CD4-positive, alpha-beta T cell treated with Interleukin-21 for 1 hour (primary cell): ENCODE data around the gene MAPK7.

Experiments used
- DNase-seq: peaks from one replicate; pipeline ENCODE4 v3.0.0-alpha.2; 2020

MAPK7 gene

DNA sequence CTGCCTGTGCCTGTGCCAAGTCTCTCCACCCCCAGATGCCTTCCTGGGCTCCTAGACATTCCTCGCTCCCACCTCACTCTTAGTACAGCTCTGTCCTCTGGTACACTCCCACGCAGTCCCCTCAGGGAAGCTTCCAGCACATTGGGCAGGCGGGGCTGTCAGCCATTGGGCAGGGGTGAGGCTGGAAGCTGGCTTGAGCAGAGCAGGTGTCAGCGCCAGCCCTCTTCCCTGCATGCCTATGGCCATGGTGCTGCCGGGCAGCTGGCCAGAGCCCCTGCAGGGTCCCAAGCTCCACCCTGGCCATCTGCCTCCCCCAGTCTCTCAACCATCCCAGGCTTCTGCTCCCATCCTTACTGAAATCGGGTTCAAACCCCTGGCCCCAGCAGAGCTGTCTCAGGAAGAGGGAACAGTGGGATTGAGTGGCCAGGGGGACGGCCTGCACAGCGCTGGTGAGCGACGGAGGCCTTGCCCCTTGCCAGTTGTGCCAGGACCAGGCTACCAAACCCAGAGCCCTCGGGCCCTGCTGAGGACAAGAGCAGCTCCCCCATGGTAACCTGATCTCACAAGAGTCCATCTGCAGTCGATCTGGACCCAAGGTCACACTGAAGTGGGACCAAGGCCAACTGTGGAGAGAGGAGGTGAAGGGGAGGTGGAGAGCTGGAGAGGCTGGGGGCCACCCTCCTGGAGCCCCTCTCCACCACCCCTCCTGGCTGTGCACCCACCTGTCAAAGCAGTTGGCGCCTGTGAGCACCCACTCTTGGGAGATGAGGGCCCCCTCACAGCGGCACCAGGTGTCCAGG lies 13.4 kb upstream of the MAPK7 start:
- no peak for DNase-seq

DNA sequence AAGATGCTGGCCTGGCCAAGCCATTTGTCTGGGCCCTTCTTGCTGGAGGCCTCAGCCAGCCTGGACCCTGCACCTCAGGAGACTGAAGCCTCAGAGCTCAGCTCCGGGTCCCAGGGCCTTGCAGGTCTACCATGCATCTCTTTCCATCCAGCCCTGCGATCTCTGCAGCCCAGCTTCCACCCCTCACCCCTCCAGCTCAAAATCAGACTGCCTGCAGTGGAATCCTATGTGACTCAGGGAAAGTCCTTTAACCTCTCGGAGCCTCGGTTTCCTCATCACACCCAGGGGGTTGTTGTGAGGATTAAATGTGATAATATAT lies 12.8 kb upstream of the MAPK7 start:
- DNase-seq, result no peak

DNA sequence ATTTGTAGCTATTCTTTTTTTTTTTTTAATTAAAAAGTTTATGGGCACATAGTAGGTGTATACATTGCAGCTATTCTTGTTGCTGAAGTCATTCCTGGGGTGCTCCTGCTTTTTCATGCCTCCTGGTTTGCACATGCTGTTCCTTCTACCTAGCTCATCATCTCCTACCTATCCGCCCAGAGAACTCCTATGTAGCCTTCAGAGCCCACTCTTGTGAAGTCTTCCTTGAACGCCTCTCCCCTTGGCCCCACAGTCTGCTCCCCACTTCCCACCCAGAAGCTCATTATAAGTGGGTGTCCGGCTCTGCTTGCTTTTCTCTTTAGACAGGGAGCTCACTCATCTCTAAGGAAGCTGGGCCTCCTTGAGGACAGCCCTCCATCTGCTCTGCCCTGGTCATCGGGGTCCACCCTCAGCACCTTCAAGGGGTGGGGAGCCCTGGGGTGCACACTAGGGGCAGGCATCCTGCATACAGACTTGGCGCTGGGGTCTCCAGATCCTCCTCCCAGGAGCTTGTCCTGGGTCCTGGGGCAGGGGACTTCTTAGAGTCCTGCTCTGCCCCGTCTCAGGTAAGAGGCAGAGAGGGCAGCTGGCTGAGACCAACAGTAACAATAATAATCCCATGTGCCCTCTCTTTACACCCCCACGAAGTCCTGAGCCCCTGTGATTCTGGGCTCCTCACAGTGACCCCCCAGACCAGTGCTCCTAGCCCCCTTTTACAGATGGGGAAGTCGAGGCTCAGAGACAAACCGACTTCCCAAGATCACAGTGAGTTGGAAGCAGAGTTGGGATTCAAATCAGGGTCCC lies 12.3 kb upstream of the MAPK7 start:
- no peak for DNase-seq

DNA sequence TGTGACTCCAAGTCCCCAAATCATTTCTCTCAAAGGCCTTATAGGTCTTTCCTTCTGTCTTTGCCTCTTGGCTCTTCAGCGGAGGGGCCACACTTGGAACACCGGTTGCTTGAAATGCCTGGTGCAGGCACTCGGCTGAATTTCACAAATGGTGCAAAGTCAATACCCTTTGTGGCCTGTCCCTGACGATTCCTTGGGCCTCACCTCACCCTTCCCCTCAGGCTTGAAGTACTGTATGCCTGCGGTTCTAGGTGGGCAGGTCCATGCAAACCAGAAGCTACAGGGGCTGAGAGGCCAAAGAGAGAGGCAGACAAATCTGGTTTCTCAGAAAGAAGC lies 11.7 kb upstream of the MAPK7 start:
- no peak for DNase-seq

DNA sequence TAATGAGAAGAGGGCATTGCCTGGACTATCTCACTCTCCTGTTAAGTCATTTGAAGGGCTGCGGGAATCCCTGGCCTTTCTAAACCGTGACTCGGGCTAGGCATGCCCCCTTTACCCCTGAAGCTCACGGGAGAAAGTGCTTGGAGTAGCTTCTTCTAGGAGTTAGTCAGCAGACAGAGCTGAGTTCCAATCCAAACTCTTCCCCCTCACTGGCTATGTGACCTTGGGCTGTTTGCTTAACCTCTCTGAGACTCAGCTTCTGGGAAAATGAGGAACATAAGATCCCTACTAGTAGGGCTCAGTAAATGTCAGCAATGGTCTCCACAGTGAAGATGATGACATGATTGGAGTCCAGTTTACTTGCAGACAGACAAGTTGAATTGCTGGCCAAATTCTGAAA lies 10.1 kb upstream of the MAPK7 start:
- DNase-seq, result no peak

DNA sequence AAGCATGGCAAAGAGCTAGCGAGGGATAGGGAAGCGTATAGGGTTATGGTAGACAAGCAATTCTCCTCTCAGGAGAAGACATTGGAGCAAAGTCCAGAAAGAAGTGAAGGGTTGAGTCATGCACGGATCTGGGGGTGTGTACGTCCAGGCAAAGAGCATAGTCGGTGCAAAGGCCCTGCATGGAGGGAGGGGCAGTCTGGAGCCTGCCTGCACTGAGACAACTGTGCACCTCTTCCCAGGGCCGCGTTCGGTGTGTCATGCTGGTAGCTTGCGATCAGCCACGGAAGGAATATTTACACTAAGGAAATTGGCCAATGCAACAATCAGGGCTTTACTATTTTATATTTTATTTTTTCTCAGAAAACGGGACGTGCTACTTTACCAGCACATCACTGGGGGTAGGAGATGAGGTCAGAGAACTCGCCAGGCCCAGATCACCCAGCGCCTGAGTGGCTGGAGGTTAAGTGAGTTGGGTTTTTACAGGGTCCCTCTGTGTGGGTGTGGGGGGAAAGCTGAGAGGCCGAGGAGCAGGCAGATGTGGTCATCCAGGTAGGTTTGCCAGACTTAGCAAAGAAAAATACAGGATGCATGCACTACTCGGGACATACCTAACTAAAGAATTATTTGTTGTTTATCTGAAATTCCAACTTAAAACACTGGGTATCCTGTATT lies 9.1 kb upstream of the MAPK7 start:
- DNase-seq, result no peak

DNA sequence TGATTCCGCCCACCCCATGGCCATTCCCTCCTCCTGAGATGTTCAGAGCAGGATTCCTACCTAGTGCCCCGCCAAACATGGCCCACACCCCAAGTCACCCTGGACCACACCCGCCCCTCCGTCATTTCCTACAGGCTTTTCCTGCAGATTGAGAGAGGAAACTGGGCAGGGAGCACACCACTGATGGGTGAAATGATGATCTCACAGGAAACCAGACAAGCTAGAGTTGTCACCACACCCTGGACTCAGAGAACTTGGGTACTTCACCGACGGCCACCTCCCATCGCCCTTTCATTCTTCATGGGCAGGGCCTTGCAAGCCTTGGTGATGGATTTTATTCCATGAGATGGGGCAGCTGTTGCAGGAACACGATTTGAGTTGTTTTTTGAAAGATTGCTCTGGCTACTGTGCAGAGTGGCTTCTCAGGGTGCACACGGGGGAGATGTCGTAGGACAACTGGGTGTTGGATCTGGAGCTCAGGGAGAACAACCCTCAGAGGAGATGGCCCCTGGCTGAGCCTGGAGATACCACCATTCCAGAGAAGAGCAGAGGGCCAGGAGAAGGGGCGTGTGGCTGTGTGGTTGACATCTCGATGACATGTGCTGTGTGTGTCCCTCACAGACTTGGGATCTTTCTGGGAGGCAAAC lies 8.3 kb upstream of the MAPK7 start:
- peak; percentile 65 for DNase-seq

DNA sequence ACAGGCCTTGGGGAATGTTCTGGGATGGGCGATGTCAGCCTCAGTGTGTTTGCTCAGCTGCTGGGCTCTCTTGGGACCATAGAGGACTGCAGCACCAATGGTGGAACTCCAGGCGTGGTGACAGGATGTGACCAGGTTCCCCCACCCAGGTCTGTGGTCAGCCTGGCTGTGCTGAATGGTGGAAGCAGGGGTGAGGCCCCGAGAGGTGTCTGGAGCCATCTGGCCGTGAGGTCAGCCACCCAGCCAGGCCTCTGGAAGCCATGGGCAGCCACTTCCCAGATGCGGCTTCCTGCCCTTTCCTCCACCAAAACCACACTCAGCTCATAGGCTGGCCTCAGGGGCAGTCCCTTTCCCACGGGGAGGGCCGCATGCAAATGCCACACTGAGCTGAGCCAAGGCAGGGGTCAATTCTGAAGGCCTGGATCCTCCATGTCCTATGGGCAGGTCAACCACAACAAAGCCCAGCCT lies 7.8 kb upstream of the MAPK7 start:
- DNase-seq, result peak; percentile 44

DNA sequence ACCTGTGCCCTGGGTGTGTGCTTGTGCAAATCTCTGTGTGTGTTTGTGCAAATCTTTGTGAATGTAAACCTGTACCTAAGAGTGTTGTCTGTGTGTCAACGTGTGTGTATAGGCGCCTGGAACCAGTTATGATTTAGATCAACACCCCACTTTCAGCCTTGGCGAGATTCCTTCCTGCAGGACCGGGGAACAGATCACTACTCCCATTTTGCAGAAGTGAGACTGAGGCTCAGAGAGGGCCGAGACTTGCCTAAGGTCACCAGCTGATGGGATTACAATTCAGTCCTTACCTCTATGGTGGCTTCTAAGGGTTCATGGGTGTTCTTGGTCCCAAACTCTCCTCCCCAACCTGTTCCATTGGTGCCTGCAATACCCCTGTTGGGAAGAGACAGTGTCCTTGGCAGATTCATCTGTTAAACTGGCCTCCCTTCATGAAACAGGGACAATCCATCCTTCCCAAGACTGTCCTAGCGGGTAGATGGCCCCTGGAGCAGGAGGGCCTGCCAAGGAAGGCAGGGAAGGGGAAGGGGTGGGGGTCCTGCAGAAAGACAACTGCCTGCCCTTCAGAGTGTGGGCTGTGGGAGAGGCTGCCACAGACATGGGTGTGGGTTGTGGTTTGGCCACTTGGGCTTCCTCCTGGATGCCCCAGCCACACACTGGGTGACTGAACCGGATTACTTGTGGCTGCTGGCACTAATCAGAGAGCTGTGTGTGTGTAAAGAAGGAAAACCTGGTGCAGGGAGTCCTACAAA lies 6.9 kb upstream of the MAPK7 start:
- DNase-seq, result peak; percentile 34

DNA sequence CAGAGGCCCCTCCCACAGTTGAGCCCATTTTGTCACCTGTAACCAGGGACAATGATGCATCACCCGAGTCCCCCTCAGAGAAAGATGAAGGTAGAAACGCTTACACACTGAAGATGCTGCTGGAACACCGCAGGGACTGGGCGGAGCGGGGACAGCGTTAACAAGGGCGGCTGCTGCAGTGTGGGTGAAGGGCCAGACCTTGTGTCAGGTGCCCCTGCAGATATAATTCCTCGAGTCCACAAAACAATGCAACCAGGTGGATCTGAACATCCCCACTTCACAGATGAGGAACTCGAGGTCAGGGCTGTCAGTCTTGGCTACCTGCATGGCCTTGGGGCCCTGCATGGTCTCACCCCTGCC lies 6.3 kb upstream of the MAPK7 start:
- DNase-seq, result no peak

DNA sequence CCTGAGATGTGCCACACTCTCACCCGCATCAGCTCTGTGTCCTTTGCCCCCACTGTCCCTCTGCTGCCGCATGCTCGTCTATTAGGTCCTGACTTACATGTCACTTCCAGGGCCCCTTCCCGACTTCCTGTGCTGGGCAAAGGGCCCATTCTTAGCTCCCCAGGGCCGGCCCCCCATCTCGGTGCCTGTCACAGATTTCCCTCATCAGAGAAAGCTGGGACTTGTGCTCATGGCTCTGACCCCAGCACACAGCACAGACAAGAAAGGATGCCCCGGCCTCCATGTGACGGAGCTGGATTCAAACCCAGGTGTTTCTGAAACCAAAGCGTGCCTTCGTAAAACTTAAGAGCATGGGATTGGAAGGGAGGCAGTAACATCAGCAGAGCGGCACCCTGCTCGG lies 5.9 kb upstream of the MAPK7 start:
- no peak for DNase-seq

DNA sequence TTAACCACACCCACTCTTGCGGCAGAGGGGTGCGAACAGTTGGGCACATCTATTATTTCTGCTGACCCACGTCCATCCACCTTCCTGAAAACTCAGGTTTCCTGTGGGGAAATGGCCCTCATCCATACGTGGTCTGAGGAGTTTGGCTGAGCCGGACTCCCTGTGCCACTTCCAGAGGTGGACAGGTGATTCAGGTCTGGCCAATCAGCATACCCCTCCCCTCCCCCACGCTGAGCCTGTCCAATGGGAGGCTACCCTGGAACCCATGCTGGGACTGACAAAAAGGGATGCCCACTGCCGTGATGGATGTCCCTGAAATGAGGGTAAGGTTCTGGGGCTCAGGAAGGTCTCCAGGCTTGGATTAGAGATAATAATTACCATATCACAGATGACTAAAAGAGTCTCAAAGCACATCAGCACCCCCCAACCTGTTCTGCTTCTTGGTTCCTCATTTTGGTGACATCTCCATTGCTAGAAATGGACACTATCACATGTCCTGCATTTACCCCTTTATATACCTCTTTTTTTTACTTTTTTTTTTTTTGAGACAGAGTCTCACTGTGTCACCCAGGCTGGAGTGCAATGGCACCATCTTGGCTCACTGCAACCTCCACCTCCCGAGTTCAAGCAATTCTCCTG lies 5.3 kb upstream of the MAPK7 start:
- no peak for DNase-seq

DNA sequence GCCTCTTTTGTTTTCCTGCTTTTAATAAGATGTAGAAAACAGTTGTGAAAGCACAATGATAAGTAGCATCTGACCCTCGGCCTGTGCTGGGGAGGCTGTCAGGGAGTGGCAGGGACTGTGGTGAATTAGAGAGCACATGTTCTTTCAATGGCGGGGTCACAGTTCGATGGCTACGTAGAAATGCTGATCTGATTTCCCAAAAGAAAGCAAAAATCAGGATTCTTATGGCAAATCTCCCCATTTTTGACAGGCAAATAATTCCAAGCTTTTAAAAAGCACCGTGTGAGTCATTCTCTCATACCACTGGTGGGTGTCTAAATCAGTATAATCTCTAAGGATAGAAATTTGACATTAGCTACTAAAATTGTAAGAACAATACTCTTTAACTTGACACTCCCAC lies 4.2 kb upstream of the MAPK7 start:
- DNase-seq, result no peak

DNA sequence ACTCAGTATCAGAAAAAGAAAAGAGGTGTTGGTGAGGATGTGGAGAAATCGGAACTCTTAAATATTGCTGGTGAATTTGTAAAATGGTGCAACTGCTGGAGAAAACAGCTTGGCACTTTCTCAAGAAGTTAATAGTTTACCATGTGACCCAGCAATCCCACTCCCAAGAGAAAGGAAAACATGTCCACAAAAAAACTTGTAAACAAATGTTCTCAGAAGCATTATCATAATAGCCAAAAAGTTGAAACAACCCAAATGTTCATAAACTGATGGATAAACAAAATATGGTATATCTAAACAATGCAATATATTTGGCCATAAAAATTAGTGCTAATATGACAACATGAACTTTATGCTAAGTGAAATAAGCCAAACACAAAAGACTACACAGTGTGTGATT lies 2.6 kb upstream of the MAPK7 start:
- DNase-seq, result no peak

DNA sequence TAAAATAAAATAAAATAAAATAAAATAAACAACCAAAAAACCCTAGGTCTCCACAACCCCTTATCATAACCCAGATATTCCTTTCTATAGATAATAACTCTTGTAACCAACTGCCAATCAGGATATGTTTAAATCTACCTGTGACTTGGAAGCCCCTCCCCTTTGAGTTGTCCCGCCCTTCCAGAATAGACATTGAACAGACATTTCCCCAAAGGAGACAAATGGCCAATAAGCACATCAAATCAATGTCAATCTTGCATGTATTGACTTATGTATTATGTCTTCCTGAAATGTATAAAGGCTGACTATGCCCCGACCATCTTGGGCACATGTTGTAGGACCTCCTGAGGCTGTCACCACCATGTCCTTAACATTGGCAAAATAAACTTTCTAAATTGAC lies 1.5 kb upstream of the MAPK7 start:
- DNase-seq, result no peak

DNA sequence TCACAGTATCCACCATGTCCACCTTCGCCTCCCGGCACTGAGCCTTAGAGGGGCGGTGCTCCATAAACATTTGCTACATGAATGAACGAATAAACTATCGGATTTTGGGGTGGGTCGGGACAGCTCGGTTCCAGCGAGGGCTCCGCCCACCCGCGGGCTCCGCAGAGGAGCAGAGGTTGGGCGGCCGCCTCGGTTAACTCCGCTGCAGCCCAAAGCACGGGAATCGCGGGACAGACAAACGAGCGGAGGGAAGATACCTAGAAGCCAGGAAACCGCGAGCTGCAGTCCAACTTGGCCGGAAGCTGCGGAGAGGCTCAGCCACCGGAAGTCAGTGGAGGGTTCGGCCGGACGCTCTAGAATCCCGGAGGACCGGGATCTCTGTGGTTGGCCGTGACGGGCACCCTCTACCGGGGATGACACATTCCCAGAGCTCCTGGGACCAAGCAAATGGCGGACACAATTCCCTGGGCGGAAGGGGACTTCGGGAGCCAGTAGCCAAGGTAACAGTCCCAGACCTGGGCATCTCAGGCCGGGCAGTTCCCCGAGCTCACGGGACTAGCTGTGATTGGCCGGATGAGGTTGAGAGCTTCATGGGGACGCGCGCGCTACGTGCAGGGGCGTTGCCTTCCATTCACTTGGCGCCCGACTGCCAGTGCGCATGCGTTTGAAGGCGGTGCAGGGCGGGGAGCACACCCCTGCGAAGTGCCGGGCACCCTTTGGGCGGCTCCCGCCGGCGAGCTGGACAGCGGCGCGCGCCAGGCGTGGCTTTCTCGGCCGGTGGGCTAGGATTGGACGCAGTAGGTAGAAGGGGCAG lies 489 bp upstream of the MAPK7 start:
- peak; percentile 97 for DNase-seq

DNA sequence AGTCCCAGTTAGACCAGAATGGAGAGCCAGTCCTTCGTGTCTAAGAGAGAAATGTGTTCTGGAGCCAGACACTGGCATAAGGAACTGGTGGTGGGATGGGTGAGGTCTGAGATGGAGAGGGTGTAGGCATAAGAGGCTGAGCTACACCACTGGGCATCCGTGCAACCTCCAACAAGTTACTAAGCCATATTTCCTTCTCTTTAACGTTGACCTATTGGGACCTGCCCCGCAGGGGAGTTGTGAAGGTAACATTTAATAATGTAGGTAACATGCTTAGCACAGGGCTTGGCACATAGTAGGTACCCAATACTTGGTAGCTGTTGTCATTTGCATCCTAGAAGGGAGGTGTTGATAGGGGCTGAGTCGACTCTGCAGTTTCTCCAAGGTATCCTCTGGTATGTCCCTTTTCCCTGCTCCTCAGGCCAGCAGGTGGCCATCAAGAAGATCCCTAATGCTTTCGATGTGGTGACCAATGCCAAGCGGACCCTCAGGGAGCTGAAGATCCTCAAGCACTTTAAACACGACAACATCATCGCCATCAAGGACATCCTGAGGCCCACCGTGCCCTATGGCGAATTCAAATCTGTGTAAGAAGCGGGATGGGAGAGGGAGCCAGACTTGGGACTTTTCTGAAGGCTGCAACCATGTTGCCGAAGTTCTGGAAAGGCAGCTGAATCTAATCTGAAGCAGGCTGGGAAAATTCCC lies 1.2 kb downstream of the MAPK7 start:
- DNase-seq, result no peak

DNA sequence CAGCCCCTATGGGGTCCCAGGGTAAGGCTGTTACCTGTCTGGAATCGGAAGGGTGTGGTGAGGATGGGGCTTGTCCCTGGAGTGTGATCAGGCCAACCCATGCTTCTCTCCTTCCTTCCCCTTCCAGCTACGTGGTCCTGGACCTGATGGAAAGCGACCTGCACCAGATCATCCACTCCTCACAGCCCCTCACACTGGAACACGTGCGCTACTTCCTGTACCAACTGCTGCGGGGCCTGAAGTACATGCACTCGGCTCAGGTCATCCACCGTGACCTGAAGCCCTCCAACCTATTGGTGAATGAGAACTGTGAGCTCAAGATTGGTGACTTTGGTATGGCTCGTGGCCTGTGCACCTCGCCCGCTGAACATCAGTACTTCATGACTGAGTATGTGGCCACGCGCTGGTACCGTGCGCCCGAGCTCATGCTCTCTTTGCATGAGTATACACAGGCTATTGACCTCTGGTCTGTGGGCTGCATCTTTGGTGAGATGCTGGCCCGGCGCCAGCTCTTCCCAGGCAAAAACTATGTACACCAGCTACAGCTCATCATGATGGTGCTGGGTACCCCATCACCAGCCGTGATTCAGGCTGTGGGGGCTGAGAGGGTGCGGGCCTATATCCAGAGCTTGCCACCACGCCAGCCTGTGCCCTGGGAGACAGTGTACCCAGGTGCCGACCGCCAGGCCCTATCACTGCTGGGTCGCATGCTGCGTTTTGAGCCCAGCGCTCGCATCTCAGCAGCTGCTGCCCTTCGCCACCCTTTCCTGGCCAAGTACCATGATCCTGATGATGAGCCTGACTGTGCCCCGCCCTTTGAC lies 2.4 kb downstream of the MAPK7 start:
- no peak for DNase-seq

DNA sequence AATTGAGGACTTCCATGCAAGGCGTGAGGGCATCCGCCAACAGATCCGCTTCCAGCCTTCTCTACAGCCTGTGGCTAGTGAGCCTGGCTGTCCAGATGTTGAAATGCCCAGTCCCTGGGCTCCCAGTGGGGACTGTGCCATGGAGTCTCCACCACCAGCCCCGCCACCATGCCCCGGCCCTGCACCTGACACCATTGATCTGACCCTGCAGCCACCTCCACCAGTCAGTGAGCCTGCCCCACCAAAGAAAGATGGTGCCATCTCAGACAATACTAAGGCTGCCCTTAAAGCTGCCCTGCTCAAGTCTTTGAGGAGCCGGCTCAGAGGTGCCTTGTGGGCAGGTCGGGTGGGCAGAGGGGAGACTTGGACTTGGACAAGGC lies 3.1 kb downstream of the MAPK7 start:
- DNase-seq, result no peak
